Peyer's patch (tissue), 4 donors: ENCODE data around the gene SLC2A4RG.

Experiments
- CTCF ChIP-seq, 6 experiments: fragments of 450-650 bp in 4 of 6; fragments of 200-600 bp in 2 of 6; sonication (generic) in 1 of 6; IDR thresholded peaks; one replicate each; pipeline ENCODE4 v1.5.1; 2017 to 2019; ENCODE audit warnings: antibody characterized with exemption in 6 of 6, mild to moderate bottlenecking in 3 of 6, moderate library complexity in 1 of 6
- POLR2A ChIP-seq, 2 donors: fragments of 450-650 bp; IDR thresholded peaks; one replicate each; pipeline ENCODE4 v1.5.1; 2017; ENCODE audit warnings: antibody characterized with exemption in 2 of 2, mild to moderate bottlenecking in 2 of 2, moderate library complexity in 2 of 2

GRCh38 chr20:63708301-63709148 is 31.1 kb upstream of the SLC2A4RG start:
- TF ChIP-seq CTCF (IDR thresholded peaks at IDR 0.05) = no peak
- no peak for TF ChIP-seq POLR2A (IDR thresholded peaks at IDR 0.05)
